Measurements from ENCODE around the gene NCKAP5.

DNA sequence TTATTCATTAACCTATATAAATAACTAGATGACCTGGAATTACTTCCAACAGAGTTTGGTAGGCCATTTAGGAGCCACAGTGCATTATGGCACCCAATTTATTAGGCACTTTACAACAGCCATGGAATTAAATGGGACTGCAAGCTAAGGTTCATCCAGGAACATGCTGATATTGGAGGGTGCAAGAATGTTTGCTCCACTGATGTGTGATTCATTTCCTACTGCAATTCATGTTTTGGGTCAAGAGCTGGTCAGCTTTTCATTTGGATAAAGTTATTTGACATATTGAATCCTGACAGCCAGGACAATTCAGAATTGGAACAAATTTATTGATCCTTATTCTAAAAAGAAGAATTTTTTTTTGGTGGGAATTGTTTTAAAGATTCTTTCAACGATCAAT lies 886.5 kb downstream of the NCKAP5 start:
- TF ChIP-seq POLR2AphosphoS5 (IDR thresholded peaks at IDR 0.05; ENCODE audit: low read depth, low read length), result no peak
- no peak for TF ChIP-seq SIN3A (IDR thresholded peaks at IDR 0.05; ENCODE audit: borderline replicate concordance, insufficient read depth, low read length)
- TF ChIP-seq, protein P1, sequence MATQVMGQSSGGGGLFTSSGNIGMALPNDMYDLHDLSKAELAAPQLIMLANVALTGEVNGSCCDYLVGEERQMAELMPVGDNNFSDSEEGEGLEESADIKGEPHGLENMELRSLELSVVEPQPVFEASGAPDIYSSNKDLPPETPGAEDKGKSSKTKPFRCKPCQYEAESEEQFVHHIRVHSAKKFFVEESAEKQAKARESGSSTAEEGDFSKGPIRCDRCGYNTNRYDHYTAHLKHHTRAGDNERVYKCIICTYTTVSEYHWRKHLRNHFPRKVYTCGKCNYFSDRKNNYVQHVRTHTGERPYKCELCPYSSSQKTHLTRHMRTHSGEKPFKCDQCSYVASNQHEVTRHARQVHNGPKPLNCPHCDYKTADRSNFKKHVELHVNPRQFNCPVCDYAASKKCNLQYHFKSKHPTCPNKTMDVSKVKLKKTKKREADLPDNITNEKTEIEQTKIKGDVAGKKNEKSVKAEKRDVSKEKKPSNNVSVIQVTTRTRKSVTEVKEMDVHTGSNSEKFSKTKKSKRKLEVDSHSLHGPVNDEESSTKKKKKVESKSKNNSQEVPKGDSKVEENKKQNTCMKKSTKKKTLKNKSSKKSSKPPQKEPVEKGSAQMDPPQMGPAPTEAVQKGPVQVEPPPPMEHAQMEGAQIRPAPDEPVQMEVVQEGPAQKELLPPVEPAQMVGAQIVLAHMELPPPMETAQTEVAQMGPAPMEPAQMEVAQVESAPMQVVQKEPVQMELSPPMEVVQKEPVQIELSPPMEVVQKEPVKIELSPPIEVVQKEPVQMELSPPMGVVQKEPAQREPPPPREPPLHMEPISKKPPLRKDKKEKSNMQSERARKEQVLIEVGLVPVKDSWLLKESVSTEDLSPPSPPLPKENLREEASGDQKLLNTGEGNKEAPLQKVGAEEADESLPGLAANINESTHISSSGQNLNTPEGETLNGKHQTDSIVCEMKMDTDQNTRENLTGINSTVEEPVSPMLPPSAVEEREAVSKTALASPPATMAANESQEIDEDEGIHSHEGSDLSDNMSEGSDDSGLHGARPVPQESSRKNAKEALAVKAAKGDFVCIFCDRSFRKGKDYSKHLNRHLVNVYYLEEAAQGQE (IDR thresholded peaks at IDR 0.05; ENCODE audit: insufficient read depth in 1 of 2, low read depth in 2 of 2, low read length in 2 of 2), result no peak

Measured in PFSK-1 (cell line).